KBM-7 (cell line): Measurements from ENCODE around the gene SPEM2.
"Not testable (repeated sequence)": the region's sequence is repeated elsewhere in the genome, so short reads cannot be mapped to it uniquely, and the experiment has no call there.

Experiments used
- DNase-seq: peaks from one replicate; pipeline ENCODE4 v3.0.0-alpha.2; 2015
- in situ Hi-C: fragments of 300-500 bp; cut with MboI; formaldehyde crosslinking; loops from 2 replicates; pipeline ENCODE4 v1.14.3; 2020; ENCODE audit warnings: low sequenced_read_pairs, low pct_unique_long_range_greater_than_20kb, mixed read lengths

SPEM2 gene

DNA sequence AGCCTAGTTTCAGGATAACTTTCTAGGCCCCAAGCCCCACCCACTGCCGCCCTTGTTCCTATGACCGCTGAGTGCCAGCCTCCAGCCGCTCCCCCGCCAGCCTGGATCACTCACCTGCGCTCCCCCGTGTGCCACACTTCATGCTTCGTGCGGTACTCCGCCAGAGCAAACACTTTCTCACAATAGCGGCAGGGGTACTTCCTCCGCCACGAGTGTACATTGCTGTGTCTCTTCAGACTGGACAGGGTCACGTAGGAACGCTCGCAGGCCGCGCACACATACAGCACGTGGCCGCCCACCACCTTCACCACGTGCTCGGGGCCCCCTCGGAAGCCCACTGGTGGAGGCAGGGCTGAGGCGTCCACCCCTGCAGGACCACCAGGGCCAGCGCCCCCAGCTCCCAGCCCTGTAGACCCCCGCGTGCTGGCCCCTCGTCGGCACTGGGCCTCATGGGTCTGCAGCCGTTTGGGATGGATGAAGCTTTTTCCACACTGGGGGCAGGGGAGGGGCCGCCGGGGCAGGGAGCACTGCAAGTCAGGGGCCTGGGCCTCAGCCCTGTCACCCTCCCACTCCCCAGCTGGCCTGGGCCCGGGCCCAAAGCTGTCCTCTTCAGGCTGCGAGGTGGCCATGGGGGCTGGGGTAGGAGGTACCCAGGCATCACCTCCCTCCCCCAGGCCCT lies 40.3 kb downstream of the SPEM2 start:
- in situ Hi-C loops, result no loop called here
- DNase-seq, result no peak

DNA sequence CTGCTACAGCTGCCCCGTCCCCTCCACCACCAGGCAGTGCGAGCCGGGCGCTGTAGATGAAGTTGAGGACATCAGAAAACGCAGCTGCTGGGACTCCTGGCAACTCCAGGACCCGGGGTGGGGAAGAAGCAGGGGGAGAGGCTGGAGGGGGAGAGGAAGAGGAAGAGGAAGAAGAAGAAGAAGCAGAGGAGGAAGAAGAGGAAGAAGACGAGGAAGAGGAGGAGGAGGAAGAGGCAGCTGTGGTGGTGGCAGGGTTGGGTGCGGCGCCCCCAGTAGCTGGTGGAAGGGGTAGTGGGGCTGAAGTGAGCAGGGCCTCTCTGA lies 40.9 kb downstream of the SPEM2 start:
- DNase-seq, result no peak
- in situ Hi-C loops, result no loop called here

DNA sequence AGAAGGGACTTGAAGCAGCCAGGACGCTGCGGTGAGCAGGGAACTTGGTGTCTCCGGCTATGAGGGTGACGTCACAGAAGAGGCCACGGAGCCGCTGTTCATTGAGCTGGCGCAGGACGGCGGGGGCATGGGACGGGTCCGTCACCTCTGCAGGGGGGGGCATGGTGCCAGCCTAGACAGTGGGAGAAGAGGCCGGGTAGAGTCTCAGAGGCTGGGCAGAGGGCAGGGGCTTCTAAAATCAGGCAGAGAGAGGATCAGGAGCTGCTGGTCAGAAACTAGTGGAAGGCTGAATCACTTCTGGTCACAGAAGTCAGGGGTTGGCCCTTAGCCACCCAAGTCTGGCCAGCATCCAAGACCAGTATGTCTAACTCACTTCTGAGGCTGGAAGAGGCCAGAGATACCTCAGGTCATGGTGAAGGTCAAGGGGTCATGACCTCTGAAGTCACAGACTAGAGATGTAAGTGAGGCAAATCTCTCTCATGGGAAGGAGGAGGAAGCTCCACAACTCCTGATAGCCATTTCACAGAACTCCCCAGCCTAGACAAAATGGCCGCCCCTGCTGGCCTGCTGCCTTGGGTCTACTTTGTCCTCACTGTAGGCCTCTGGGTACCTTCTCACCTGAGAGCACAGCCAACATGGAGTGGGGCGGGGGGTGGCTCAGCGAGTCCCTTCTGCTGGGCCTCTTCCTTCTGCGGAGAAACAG lies 41.4 kb downstream of the SPEM2 start:
- in situ Hi-C loops, result no loop called here
- no peak for DNase-seq

DNA sequence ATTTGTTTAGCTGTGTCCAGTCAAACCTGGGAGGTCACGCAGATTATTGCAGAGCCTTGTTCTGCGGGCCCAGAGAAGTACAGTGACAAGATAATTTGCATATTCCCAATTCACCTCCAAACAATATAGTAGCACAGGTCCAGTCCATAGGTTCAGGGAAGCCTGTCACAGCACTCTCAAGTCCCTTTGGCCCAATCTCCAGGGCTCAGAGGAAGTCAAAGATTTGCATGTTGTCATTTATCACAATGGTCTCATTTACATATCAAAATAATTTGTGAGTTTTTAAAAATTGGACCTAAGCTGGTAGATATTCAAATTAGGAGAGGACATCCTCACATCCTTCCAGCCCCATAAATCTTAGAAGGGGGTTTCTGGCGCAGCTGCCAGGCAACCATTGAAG lies 42.1 kb downstream of the SPEM2 start:
- no peak for DNase-seq
- in situ Hi-C loops, result no loop called here

DNA sequence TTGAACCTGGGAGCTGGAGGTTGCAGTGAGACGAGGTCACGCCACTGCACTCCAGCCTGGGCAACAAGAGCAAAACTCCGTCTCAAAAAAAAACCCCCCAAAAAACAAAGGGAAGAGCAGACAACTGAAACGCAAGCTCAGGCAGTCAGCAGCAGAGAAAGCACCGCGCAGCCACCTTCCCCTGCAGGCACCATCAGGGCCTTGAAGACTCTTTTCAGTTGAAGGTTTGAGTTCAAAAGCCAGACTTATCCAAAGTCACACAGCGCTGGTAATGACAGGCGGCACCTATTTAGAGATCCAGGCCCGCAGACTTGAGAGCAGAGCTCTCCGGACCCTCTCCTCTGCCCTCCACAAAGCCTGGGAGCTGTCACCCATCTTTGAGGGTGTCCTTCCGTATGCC lies 42.9 kb downstream of the SPEM2 start:
- in situ Hi-C loops, result no loop called here
- no peak for DNase-seq

- in situ Hi-C loops, result no loop called here
- DNase-seq, result no peak
Measured at GRCh38 chr17:7468804-7469389, 43.5 kb downstream of the SPEM2 start.

GRCh38 chr17:7469843-7470242 lies 44.4 kb downstream of the SPEM2 start:
- in situ Hi-C loops, DNase-seq: not testable (repeated sequence)

- in situ Hi-C loops, DNase-seq: not testable (repeated sequence)
Measured at GRCh38 chr17:7470457-7470973, 45.1 kb downstream of the SPEM2 start.

DNA sequence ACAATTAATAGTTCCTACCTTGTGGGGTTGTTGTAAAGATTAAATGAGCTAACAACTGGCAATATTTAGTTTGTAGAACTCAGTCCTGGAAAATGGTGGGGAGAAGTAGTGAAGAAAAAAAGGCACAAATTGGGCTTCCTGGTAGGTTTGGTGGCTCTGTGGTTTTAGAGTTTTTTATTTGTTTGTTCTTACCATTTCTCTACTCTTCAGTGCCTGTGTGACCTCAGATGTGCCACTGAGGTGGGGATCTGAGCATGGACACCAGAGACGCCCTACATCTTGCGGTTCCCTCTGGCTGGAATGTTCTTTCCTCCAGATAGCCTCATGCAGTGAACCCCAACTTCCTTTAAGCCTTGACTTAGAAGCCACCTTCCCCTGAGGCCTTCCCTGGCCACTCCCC lies 46.3 kb downstream of the SPEM2 start:
- no peak for DNase-seq
- in situ Hi-C loops, result no loop called here

GRCh38 chr17:7474767-7475166 lies 49.4 kb downstream of the SPEM2 start:
- DNase-seq, in situ Hi-C loops: not testable (repeated sequence)

DNA sequence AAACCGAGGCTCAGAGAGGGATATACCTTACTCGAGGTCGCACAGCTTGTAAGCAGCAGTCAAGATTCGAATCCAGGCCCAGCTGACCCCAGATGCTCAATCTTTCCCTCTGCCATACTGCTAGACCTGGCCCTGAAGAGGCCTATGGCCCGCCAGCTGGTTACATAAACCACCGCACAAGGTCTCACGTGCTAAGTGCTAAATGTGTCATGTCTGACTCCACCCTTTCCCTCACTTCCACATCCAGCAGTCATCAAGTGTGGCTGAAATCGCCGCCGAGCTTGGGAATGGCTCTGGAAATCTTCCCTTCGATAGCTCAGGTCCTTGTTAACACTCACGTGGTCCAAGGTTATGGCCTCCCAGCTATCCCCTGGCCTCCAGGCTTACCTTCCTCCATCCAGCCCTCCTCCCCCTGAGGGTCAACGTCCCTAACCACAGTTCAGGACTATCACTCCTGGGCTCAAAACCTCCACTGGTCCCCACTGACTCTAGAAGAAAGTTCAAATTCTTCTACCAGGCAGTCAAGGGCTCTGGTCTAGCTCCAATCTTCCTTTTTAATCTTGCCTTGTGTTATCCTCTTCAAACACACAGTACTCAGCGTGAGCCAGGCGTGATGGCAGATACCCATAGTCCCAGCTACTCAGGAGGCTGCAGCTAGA lies 50.5 kb downstream of the SPEM2 start:
- in situ Hi-C loops, result no loop called here
- no peak for DNase-seq

GRCh38 chr17:7476494-7476893 lies 51.1 kb downstream of the SPEM2 start:
- DNase-seq, result no peak
- in situ Hi-C loops, result no loop called here

- in situ Hi-C loops, result no loop called here
- DNase-seq, result no peak
Measured at GRCh38 chr17:7476951-7477350, 51.5 kb downstream of the SPEM2 start.
